GM12878 (cell line): ENCODE results near the gene PTPN14. TPM values are rescaled to one million over a fixed set of nuclear protein-coding genes. Genes with fewer than 3 reads are reported as not detected.

Experiments used
- ATAC-seq: fragments of 200-7000 bp; cut with Tn5 transposase; 3 replicates; pipeline ENCODE4 v1.9.1; 2020; ENCODE audit warnings: mild to moderate bottlenecking, moderate library complexity
- BruUV-seq: library from RNA; stranded (reverse); fragments of 400-500 nt; replicated peaks from 2 replicates; lab custom pipeline; 2021; lab: Mats Ljungman, UMichigan
- CTCF ChIA-PET: fragments of 300-600 bp; sonication (Branson Sonifier 250); formaldehyde crosslinking; extraction: SDS; loops from one replicate; lab custom pipeline; 2021; ENCODE audit warnings: inconsistent platforms; lab: Yijun Ruan, JAX
- POLR2A ChIA-PET: fragments of 350-600 bp; formaldehyde crosslinking; extraction: SDS; loops from one replicate; lab custom pipeline; 2021; ENCODE audit warnings: inconsistent platforms; lab: Charles Lee
- RAD21 ChIA-PET: fragments of 300-600 bp; sonication (Branson Sonifier 250); formaldehyde crosslinking; loops from one replicate; lab custom pipeline; 2023; ENCODE audit warnings: antibody characterized with exemption; ENCODE audit not compliant: unreplicated experiment; lab: Charles Lee
- SMC1A ChIA-PET: fragments of 300-600 bp; sonication (Branson Sonifier 250); formaldehyde crosslinking; loops from one replicate; lab custom pipeline; 2023; ENCODE audit not compliant: unreplicated experiment, uncharacterized antibody; lab: Charles Lee
- DNase-seq: peaks from one replicate; pipeline ENCODE4 v3.0.0-alpha.2; 2011; ENCODE audit warnings: low read depth, low spot score
- FAIRE-seq: peaks from 3 replicates; lab custom pipeline; 2011; peaks lifted over from hg19 to GRCh38; lab: Jason Lieb, UNC
- H2AFZ ChIP-seq: 2 replicates; pipeline ENCODE4 v1.6.0; 2011; ENCODE audit warnings: low read depth, low read length, control low read depth; ENCODE audit not compliant: control insufficient read depth
- H3K27ac ChIP-seq: 2 replicates; pipeline ENCODE4 v1.5.1; 2011; ENCODE audit warnings: control low read depth; ENCODE audit not compliant: control insufficient read depth, insufficient read depth
- H3K27me3 ChIP-seq, 2 experiments: replicated peaks in 1 of 2; 2 replicates each; pipeline versions ENCODE4 v1.6.0 to v1.6.1; 2011; ENCODE audit warnings: low read length in 1 of 2; ENCODE audit not compliant: control insufficient read depth in 2 of 2, insufficient read depth in 2 of 2
- H3K36me3 ChIP-seq, 2 experiments: 2 replicates each; pipeline ENCODE4 v1.5.1; 2011; ENCODE audit warnings: low read length in 1 of 2; ENCODE audit not compliant: control insufficient read depth in 2 of 2, insufficient read depth in 2 of 2
- H3K4me1 ChIP-seq: 2 replicates; pipeline ENCODE4 v1.6.1; 2011; ENCODE audit warnings: mild to moderate bottlenecking, low read length, moderate library complexity, mixed read lengths; ENCODE audit not compliant: control insufficient read depth, insufficient read depth
- H3K4me2 ChIP-seq: 2 replicates; pipeline ENCODE4 v1.6.0; 2011; ENCODE audit warnings: control low read depth; ENCODE audit not compliant: control insufficient read depth, insufficient read depth
- H3K4me3 ChIP-seq: fragments of 200-600 bp; sonication (generic); 2 replicates; pipeline ENCODE4 v1.5.1; 2016
- H3K79me2 ChIP-seq: 2 replicates; pipeline ENCODE4 v1.6.0; 2011; ENCODE audit warnings: low read length; ENCODE audit not compliant: control insufficient read depth, insufficient read depth
- H3K9ac ChIP-seq: 2 replicates; pipeline ENCODE4 v1.8.0; 2011; ENCODE audit warnings: low read length, control low read depth, mixed read lengths; ENCODE audit not compliant: control insufficient read depth, insufficient read depth
- H3K9me3 ChIP-seq: replicated peaks from 3 replicates; pipeline ENCODE4 v1.5.1; 2011; ENCODE audit warnings: mild to moderate bottlenecking, low read length; ENCODE audit not compliant: control insufficient read depth, insufficient read depth
- H4K20me1 ChIP-seq: 2 replicates; pipeline ENCODE4 v1.6.0; 2011; ENCODE audit not compliant: control insufficient read depth, insufficient read depth
- DPF2 ChIP-seq: fragments of 450-650 bp; IDR thresholded peaks from 2 replicates; pipeline ENCODE4 v1.6.1; 2017; ENCODE audit warnings: mild to moderate bottlenecking
- HDAC6 ChIP-seq: fragments of 200-600 bp; sonication (generic); IDR thresholded peaks from one replicate; pipeline ENCODE4 v1.8.0; 2017; ENCODE audit warnings: antibody characterized with exemption; ENCODE audit not compliant: unreplicated experiment
- MTA3 ChIP-seq: IDR thresholded peaks from 2 replicates; pipeline ENCODE4 v1.6.1; 2012; ENCODE audit warnings: low read length, inconsistent platforms, borderline replicate concordance
- MYB ChIP-seq: fragments of 150-350 bp; IDR thresholded peaks from 2 replicates; pipeline ENCODE4 v1.6.1; 2014; ENCODE audit warnings: mild to moderate bottlenecking, low read depth, low read length, borderline replicate concordance
- SRF ChIP-seq, 2 experiments: IDR thresholded peaks; 2 replicates each; pipeline ENCODE4 v1.6.1; 2011; ENCODE audit warnings: low read depth in 2 of 2, low read length in 2 of 2, mild to moderate bottlenecking in 1 of 2, moderate library complexity in 1 of 2
- STAT1 ChIP-seq: fragments of 450-650 bp; conservative IDR thresholded peaks from 2 replicates; pipeline ENCODE4 v1.6.1; 2014; ENCODE audit warnings: antibody characterized with exemption, mild to moderate bottlenecking
- SUZ12 ChIP-seq: fragments of 200-600 bp; sonication (generic); IDR thresholded peaks from one replicate; pipeline ENCODE4 v1.6.1; 2018; ENCODE audit warnings: antibody characterized with exemption, mild to moderate bottlenecking; ENCODE audit not compliant: unreplicated experiment
- WGBS: methylation state at CpG from one replicate; pipeline ENCODE4 v1.1.6; 2016; ENCODE audit warnings: low lambda C conversion rate; ENCODE audit not compliant: insufficient replicate concordance, insufficient coverage; ENCODE audit errors: missing lambda C conversion rate; 5-methylcytosine and 5-hydroxymethylcytosine counted together
- in situ Hi-C: fragments of 300-500 bp; cut with MboI; formaldehyde crosslinking; loops from 9 replicates; pipeline ENCODE4 v1.14.3; 2018; ENCODE audit warnings: mixed read lengths
- intact Hi-C: fragments of 100-400 bp; cut with micrococcal nuclease; formaldehyde crosslinking; loops from one replicate; pipeline ENCODE4 v1.14.2; 2022; ENCODE audit not compliant: unreplicated experiment
- polyA plus RNA-seq, 11 experiments: library from polyadenylated mRNA; depleted of rRNA in 4 of 11; unstranded in 6 of 11; stranded (reverse) in 5 of 11; fragments of >200 nt; fragmentation: Nextera tagmentation in 4 of 11; fragmentation: Illumina TruSeq in 1 of 11; extraction: Ambion mirVana in 4 of 11; extraction: Trizol in 1 of 11; gene quantifications; 1 replicate in 1 of 11; 2 replicates in 10 of 11; pipeline versions ENCODE4 v1.2.1 to v1.2.3, GENCODE V29; 2011 to 2016; ENCODE audit warnings: inconsistent platforms in 2 of 11, missing spikeins in 2 of 11, low read depth in 1 of 11
- total RNA-seq, 4 experiments: library from RNA; depleted of rRNA in 3 of 4; stranded (reverse); fragments of >200 nt in 3 of 4; fragmentation: Illumina TruSeq in 1 of 4; extraction: Trizol in 1 of 4; gene quantifications; 2 replicates each; pipeline versions ENCODE4 v1.2.1 to v1.2.3, GENCODE V29; 2013 to 2021
- TF ChIP-seq, protein P1 (sequence below): fragments of 450-650 bp; IDR thresholded peaks from 2 replicates; pipeline ENCODE4 v1.6.1; 2017; ENCODE audit warnings: mild to moderate bottlenecking, low read depth, inconsistent platforms; ENCODE audit not compliant: poor library complexity, severe bottlenecking
- TF ChIP-seq, protein P2 (sequence below): IDR thresholded peaks from 2 replicates; pipeline ENCODE4 v1.6.1; 2011; ENCODE audit warnings: mild to moderate bottlenecking, low read depth, low read length, moderate library complexity; ENCODE audit not compliant: insufficient replicate concordance
- TF ChIP-seq, protein P3 (sequence below): fragments of 450-650 bp; formaldehyde crosslinking; IDR thresholded peaks from 2 replicates; pipeline ENCODE4 v1.4.0; 2020; ENCODE audit warnings: mild to moderate bottlenecking, moderate library complexity
- TF ChIP-seq, protein P4 (sequence below): fragments of 150-350 bp; IDR thresholded peaks from 2 replicates; pipeline ENCODE4 v1.6.1; 2016; ENCODE audit warnings: low read depth, low read length

The PTPN14 gene
- total and polyA plus RNA-seq, 10 of the 15 experiments (the other 5 are each of a cell fraction or from before 2014, with no cell fraction given), result 0.05 to 5.1 (median 0.44) TPM

DNA sequence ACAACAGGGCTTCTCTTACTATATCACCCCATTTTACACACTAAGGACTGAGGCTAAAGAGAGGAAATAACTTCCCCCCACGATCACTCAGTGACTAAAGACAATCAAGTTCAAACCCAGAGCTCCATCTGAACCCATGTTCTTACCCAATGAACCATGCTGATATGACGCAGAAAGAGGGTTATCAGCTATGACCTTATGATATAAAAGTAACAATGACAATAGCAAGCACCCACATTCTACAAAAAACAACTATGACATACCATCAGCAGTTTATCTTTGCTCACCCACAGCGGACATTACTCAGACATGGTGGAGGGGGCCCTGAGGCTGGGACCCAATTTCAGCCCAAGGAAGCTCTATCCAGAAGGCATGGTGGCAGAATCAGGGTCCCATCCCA lies 75.7 kb downstream of the PTPN14 start (continued):
- TF ChIP-seq, protein P1, sequence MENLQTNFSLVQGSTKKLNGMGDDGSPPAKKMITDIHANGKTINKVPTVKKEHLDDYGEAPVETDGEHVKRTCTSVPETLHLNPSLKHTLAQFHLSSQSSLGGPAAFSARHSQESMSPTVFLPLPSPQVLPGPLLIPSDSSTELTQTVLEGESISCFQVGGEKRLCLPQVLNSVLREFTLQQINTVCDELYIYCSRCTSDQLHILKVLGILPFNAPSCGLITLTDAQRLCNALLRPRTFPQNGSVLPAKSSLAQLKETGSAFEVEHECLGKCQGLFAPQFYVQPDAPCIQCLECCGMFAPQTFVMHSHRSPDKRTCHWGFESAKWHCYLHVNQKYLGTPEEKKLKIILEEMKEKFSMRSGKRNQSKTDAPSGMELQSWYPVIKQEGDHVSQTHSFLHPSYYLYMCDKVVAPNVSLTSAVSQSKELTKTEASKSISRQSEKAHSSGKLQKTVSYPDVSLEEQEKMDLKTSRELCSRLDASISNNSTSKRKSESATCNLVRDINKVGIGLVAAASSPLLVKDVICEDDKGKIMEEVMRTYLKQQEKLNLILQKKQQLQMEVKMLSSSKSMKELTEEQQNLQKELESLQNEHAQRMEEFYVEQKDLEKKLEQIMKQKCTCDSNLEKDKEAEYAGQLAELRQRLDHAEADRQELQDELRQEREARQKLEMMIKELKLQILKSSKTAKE, result no peak
- TF ChIP-seq, protein P2, sequence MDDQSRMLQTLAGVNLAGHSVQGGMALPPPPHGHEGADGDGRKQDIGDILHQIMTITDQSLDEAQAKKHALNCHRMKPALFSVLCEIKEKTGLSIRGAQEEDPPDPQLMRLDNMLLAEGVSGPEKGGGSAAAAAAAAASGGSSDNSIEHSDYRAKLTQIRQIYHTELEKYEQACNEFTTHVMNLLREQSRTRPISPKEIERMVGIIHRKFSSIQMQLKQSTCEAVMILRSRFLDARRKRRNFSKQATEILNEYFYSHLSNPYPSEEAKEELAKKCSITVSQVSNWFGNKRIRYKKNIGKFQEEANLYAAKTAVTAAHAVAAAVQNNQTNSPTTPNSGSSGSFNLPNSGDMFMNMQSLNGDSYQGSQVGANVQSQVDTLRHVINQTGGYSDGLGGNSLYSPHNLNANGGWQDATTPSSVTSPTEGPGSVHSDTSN, result no peak
- no peak for TF ChIP-seq STAT1
- TF ChIP-seq HDAC6, result no peak
- TF ChIP-seq, all 136 proteins: peak for 0

DNA sequence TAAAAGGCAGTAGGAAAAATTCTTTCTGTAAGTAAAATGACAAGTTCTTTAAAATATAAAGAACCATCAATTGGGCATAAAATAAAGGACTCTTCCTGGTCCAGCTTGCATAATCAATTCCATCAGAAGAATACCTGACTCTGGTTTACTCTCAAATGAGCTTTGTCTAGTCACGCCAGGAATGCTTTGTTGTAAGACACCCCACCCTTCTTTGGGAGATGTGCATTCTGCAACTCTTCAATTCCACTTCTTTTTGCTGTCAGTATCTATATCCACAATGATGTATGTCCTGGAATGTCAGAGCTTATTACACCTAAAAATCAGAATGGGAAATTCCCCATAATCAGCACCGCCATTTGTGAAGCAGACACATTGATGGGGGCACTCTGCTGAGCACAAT lies 76.1 kb downstream of the PTPN14 start:
- ChIA-PET SMC1A (interaction anchor here (0.5 to 7.5 kb wide), 14 partner anchors 13 to 115 kb away, joined by 3 to 30 read pairs (median 4); no protein-coding TSS in a partner anchor), CTCF (interaction anchor here (0.9 to 2.5 kb wide), 4 partner anchors 8 to 36 kb away, joined by 3 to 10 read pairs (median 3); no protein-coding TSS in a partner anchor), POLR2A (interaction anchor here (0.8 to 1.4 kb wide), 6 partner anchors 11 to 49 kb away, joined by 3 to 5 read pairs (median 3); no protein-coding TSS in a partner anchor), RAD21 (interaction anchor here (1.3 to 1.4 kb wide), 2 partner anchors 64 to 108 kb away, joined by 4 read pairs; no protein-coding TSS in a partner anchor)
- H3K36me3 ChIP-seq, result no peaks in the 10 kb centered on the region
- no peaks in the 10 kb centered on the region for H3K79me2 ChIP-seq
- no peak overlapping the region for H3K4me2 ChIP-seq
- intact Hi-C loops, result no loop called here
- no peak overlapping the region for H3K4me3 ChIP-seq
- H3K9me3 ChIP-seq, result no peaks in the 10 kb centered on the region
- WGBS, result 54% methylated on average over 2 of the region's 2 CpGs
- H3K9ac ChIP-seq, result no peak overlapping the region
- in situ Hi-C loops, result no loop called here
- no peak for DNase-seq
- no peak for ATAC-seq
- H3K27me3 ChIP-seq, result no peaks in the 10 kb centered on the region
- no TSS peak for BruUV-seq
- H4K20me1 ChIP-seq, result no peaks in the 10 kb centered on the region
- no peak for FAIRE-seq
- H2AFZ ChIP-seq, result no peak overlapping the region
- no peaks in the 10 kb centered on the region for H3K4me1 ChIP-seq
- no peak overlapping the region for H3K27ac ChIP-seq
- no peak for TF ChIP-seq SRF (IDR thresholded peaks at IDR 0.05; ENCODE audit: low read depth in 2 of 2, low read length in 2 of 2)
- TF ChIP-seq MYB, result no peak
- no peak for TF ChIP-seq SUZ12
- TF ChIP-seq DPF2, result no peak
- TF ChIP-seq, protein P3, sequence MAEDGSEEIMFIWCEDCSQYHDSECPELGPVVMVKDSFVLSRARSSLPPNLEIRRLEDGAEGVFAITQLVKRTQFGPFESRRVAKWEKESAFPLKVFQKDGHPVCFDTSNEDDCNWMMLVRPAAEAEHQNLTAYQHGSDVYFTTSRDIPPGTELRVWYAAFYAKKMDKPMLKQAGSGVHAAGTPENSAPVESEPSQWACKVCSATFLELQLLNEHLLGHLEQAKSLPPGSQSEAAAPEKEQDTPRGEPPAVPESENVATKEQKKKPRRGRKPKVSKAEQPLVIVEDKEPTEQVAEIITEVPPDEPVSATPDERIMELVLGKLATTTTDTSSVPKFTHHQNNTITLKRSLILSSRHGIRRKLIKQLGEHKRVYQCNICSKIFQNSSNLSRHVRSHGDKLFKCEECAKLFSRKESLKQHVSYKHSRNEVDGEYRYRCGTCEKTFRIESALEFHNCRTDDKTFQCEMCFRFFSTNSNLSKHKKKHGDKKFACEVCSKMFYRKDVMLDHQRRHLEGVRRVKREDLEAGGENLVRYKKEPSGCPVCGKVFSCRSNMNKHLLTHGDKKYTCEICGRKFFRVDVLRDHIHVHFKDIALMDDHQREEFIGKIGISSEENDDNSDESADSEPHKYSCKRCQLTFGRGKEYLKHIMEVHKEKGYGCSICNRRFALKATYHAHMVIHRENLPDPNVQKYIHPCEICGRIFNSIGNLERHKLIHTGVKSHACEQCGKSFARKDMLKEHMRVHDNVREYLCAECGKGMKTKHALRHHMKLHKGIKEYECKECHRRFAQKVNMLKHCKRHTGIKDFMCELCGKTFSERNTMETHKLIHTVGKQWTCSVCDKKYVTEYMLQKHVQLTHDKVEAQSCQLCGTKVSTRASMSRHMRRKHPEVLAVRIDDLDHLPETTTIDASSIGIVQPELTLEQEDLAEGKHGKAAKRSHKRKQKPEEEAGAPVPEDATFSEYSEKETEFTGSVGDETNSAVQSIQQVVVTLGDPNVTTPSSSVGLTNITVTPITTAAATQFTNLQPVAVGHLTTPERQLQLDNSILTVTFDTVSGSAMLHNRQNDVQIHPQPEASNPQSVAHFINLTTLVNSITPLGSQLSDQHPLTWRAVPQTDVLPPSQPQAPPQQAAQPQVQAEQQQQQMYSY (CRISPR knock-in tag), result no peak
- TF ChIP-seq, protein P4, sequence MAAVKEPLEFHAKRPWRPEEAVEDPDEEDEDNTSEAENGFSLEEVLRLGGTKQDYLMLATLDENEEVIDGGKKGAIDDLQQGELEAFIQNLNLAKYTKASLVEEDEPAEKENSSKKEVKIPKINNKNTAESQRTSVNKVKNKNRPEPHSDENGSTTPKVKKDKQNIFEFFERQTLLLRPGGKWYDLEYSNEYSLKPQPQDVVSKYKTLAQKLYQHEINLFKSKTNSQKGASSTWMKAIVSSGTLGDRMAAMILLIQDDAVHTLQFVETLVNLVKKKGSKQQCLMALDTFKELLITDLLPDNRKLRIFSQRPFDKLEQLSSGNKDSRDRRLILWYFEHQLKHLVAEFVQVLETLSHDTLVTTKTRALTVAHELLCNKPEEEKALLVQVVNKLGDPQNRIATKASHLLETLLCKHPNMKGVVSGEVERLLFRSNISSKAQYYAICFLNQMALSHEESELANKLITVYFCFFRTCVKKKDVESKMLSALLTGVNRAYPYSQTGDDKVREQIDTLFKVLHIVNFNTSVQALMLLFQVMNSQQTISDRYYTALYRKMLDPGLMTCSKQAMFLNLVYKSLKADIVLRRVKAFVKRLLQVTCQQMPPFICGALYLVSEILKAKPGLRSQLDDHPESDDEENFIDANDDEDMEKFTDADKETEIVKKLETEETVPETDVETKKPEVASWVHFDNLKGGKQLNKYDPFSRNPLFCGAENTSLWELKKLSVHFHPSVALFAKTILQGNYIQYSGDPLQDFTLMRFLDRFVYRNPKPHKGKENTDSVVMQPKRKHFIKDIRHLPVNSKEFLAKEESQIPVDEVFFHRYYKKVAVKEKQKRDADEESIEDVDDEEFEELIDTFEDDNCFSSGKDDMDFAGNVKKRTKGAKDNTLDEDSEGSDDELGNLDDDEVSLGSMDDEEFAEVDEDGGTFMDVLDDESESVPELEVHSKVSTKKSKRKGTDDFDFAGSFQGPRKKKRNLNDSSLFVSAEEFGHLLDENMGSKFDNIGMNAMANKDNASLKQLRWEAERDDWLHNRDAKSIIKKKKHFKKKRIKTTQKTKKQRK, result no peak
- no peak for TF ChIP-seq MTA3
